ENCODE results near the gene RALGDS.

DNA sequence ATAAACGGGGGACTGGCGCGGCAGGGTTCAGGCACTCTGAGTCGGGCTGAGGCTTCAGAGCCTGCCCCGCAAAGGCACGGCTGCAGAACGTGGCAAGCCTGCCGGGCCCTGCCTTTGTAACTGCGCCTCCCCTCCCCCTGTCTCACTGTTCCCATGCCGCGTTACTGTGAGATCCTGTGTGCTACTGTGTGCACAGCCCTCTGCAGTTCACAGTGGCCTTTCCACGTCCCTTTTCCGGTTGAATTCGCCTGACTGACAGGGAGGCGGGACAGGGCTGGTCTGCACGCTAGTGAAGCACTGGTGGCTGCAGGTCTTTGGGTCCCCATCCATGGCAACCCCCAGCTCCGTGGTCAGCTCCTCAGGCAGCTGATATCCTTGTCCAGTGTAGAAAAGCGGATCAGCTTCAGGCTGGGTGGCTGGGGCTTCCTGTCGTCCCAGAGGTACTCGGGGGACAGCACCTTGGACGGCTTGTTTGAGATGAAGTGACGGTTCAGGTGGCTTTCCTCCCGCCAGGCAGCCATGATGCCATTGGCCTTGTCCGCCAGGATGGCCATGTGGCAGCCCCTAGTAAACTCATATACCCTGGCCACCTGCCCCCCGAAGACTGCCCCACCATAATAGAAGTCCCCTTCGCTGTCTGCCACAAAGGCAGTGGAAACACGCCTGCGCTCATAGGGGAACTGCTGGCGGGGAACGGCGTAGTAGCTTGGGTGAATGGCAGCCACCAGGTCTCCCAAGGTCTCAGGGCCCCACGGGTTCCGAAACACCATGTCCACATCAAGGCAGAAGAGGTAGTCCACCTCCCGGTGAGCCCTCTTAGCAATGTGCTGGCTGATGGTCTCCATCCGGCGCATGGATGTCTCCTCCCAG is 32.4 kb upstream of the RALGDS start:
- TF ChIP-seq TAF15 (IDR thresholded peaks at IDR 0.05; ENCODE audit: low read depth, low read length, poor library complexity, severe bottlenecking) = no peak
- no peak for TF ChIP-seq RFX3 (CRISPR knock-in tag; IDR thresholded peaks at IDR 0.05)
- no peak for TF ChIP-seq ZBTB4 (CRISPR knock-in tag; IDR thresholded peaks at IDR 0.05; ENCODE audit: borderline replicate concordance)
